ENCODE results near the gene HEATR1. TPM values are rescaled to one million over a fixed set of nuclear protein-coding genes. Genes with fewer than 3 reads are reported as not detected.
A peak's percentile ranks its signal among the peaks of the same experiment; 100 is the strongest.

HEATR1 gene
- total RNA-seq, 1 donor: 47.9 TPM

DNA sequence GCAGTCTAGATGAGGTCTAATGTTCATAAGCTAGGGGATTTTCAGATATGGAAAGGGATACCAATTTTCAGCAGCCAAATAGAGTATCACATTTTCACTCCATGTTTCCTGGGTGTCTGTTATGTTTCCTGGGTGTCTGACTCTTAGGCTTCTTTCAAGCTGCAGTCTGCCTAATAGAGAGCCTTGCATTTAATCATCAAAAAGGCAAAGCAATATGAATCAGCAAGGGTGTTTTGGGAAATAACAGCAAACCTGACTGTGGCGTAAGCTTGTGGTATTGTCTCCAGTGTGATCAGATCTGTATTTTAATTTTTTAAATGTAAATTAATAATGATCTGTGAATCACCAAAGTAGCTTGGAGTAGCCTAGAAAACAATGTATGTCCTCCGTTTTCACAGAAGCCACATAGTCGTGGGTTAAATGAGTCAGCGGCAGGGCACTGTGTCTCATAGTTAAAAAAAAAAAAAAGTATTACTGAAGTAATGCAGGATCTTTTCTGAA lies 70.1 kb downstream of the HEATR1 start:
- TF ChIP-seq, protein P1, sequence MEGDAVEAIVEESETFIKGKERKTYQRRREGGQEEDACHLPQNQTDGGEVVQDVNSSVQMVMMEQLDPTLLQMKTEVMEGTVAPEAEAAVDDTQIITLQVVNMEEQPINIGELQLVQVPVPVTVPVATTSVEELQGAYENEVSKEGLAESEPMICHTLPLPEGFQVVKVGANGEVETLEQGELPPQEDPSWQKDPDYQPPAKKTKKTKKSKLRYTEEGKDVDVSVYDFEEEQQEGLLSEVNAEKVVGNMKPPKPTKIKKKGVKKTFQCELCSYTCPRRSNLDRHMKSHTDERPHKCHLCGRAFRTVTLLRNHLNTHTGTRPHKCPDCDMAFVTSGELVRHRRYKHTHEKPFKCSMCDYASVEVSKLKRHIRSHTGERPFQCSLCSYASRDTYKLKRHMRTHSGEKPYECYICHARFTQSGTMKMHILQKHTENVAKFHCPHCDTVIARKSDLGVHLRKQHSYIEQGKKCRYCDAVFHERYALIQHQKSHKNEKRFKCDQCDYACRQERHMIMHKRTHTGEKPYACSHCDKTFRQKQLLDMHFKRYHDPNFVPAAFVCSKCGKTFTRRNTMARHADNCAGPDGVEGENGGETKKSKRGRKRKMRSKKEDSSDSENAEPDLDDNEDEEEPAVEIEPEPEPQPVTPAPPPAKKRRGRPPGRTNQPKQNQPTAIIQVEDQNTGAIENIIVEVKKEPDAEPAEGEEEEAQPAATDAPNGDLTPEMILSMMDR (IDR thresholded peaks at IDR 0.05; ENCODE audit: insufficient read depth, low read depth, low read length): no peak
- no peak overlapping the region for H3K4me3 ChIP-seq (ENCODE audit: low read depth, low read length)
- DNase-seq (ENCODE audit: low read depth): peak; percentile 45

DNA sequence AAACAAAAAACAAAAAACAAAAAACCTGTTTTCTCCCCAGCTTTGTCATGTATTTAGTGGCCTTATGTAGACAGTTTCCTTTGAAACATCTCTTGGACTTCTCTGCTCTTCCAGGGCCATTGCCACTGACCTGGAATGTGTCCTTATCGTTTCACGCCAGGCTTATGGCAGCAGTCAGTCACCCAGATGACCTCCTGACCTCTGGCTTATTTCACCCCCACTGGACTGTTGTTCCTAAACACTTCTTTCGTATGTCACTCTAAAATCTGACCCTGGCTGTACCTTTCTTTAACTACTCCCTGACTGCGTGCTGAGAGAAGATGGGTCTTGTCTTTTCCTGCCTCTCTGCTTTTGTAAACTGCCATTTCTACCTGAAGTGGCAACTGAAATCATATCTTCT lies 71.5 kb downstream of the HEATR1 start:
- DNase-seq (ENCODE audit: low read depth): no peak
- TF ChIP-seq, protein P1 (IDR thresholded peaks at IDR 0.05; ENCODE audit: insufficient read depth, low read depth, low read length): no peak
- H3K4me3 ChIP-seq (ENCODE audit: low read depth, low read length): no peak overlapping the region

DNA sequence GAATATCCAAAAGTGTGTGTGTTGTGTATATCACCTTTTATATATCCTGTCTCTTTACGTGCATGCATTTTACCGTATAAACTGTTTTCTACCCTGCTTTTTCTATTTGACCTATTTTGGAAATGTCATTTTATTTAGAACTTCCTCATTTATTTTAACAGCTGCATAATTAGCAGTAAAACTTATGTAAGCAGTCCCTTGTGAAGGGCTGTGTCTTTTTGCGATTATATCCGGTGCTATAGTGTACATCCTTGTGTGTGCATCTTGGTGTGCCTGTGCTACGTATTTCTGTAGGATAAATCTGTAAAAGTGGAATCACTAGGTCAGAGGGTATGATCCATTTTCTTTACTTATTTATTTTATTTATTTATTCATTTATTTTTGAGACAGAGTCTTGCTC lies 73.4 kb downstream of the HEATR1 start:
- DNase-seq (ENCODE audit: low read depth): no peak
- H3K4me3 ChIP-seq (ENCODE audit: low read depth, low read length): no peak overlapping the region
- TF ChIP-seq, protein P1 (IDR thresholded peaks at IDR 0.05; ENCODE audit: insufficient read depth, low read depth, low read length): no peak

DNA sequence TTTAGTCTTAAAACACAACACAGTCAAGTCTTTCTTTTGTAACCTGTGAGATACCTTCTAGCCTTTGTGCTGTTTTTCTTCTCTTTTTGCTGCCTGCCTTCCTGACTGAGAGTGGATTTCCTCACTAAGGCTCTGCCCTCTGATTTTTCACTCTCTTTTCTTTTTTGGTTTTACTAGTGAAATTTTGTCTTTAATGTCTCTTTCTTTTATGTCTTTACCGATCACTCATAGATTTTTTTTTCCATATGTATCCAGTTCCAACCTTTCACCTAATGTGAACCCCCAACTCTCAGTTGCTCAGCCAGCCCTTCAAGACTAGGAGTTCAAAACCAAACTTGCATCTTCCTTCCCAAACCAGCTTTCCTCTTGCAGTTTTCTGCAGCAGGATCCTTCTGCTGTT lies 74.0 kb downstream of the HEATR1 start:
- TF ChIP-seq, protein P1 (IDR thresholded peaks at IDR 0.05; ENCODE audit: insufficient read depth, low read depth, low read length): no peak
- DNase-seq (ENCODE audit: low read depth): no peak
- no peak overlapping the region for H3K4me3 ChIP-seq (ENCODE audit: low read depth, low read length)

DNA sequence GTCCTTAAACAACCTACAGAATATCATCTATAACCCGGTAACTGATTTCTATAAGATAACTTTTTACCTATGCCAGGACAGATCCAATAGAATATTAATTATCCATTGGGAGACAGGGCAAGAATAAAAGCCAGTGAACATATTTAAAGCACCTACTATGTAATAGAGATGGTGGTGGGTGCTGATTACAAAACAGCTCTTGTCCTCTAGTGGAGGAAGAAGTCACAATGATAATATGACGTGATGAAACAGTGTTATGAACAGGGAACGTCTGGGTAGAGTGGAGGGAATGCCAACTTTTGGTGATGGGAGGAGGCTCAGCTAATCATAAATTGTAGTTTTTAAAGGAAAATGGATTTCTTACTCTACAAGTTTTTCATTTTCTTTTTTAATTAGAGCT lies 78.2 kb downstream of the HEATR1 start:
- no peak for DNase-seq (ENCODE audit: low read depth)
- TF ChIP-seq, protein P1 (IDR thresholded peaks at IDR 0.05; ENCODE audit: insufficient read depth, low read depth, low read length): no peak
- H3K4me3 ChIP-seq (ENCODE audit: low read depth, low read length): no peak overlapping the region

DNA sequence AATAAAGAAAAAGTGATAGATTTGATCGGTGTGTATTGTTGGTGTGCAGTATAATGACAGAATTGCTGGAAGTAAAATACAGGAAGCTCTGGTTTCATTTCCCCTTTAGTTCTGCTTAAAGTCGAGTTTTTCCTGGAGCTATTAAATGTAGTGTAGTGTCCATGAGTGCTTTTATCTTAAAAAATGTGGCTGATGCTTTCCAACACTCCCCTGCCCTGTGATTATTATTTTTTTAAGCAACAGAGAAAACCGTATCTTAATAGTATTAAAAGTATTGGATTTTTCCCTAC lies 79.5 kb downstream of the HEATR1 start:
- H3K4me3 ChIP-seq (ENCODE audit: low read depth, low read length): peak overlapping the region; percentile 80
- DNase-seq (ENCODE audit: low read depth): no peak
- TF ChIP-seq, protein P1 (IDR thresholded peaks at IDR 0.05; ENCODE audit: insufficient read depth, low read depth, low read length): no peak

DNA sequence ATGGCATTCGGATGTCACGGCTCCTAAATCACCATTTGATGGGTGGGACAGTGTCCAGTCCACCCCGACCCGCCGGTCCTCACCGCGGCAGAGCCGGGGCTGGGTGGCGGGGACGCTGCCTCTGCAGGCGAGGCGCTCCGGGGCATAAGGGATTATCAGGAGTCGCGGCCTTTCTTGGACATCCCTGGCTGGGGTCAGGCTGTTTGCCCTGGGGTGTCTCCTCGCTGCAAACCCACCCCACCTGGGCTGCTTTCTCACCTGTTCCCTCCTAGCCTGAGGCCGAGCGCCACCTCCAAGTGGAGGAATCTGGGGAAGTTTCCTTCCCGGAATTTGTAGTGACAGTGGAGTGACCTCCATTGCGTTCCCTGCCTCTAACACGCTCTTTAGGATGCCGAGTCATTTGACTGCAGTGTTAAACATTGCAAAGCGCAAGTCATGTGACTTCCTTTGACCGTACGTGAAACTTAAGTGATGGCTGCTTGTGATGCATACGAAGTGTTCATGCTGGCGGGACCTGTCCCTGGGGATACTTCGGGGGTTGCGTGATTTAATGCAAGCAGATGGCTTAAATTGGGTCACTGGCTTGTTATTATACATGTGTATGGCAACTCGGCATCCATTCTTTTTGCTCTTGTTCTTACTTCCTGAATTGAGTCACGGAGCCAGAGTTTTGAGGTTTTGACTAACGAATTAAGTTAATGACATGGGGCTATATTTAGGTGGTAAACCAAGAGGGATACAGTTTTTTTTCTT lies 80.0 kb downstream of the HEATR1 start:
- H3K4me3 ChIP-seq (ENCODE audit: low read depth, low read length): peak overlapping the region; percentile 80
- peak; percentile 87 for DNase-seq (ENCODE audit: low read depth)
- TF ChIP-seq, protein P1 (IDR thresholded peaks at IDR 0.05; ENCODE audit: insufficient read depth, low read depth, low read length): no peak
